NCI-H2081 (cell line): ENCODE measurements around the gene ZNHIT6.

Experiments used
- DNase-seq, 2 experiments: peaks; one replicate each; lab custom pipeline; 2025; lab: John Stamatoyannopoulos, UW

Gene ZNHIT6

GRCh38 chr1:85621430-85621829, 86.8 kb downstream of the ZNHIT6 start:
- DNase-seq, result no peak

GRCh38 chr1:85617633-85618100, 90.6 kb downstream of the ZNHIT6 start:
- DNase-seq, result no peak

- no peak for DNase-seq
Measured at GRCh38 chr1:85616736-85617135, 91.5 kb downstream of the ZNHIT6 start.

- no peak for DNase-seq
Measured at GRCh38 chr1:85616364-85616705, 91.9 kb downstream of the ZNHIT6 start.

- no peak for DNase-seq
Measured at GRCh38 chr1:85615586-85616363, 92.5 kb downstream of the ZNHIT6 start.

GRCh38 chr1:85612704-85613361, 95.4 kb downstream of the ZNHIT6 start:
- DNase-seq, result no peak

- DNase-seq, result no peak
Measured at GRCh38 chr1:85611856-85612255, 96.4 kb downstream of the ZNHIT6 start.

- DNase-seq, result no peak
Measured at GRCh38 chr1:85611425-85611824, 96.8 kb downstream of the ZNHIT6 start.

GRCh38 chr1:85609976-85610375, 98.3 kb downstream of the ZNHIT6 start:
- DNase-seq, result no peak

- no peak for DNase-seq
Measured at GRCh38 chr1:85608851-85609250, 99.4 kb downstream of the ZNHIT6 start.

- no peak for DNase-seq
Measured at GRCh38 chr1:85607921-85608265, 100.3 kb downstream of the ZNHIT6 start.

- DNase-seq, result no peak
Measured at GRCh38 chr1:85607126-85607920, 100.9 kb downstream of the ZNHIT6 start.

GRCh38 chr1:85606414-85606800, 101.8 kb downstream of the ZNHIT6 start:
- no peak for DNase-seq

GRCh38 chr1:85605484-85606413, 102.5 kb downstream of the ZNHIT6 start:
- DNase-seq, result no peak

- no peak for DNase-seq
Measured at GRCh38 chr1:85604298-85604997, 103.8 kb downstream of the ZNHIT6 start.

GRCh38 chr1:85603086-85603880, 105.0 kb downstream of the ZNHIT6 start:
- DNase-seq, result no peak

- no peak for DNase-seq
Measured at GRCh38 chr1:85602571-85602970, 105.7 kb downstream of the ZNHIT6 start.

- DNase-seq, result no peak
Measured at GRCh38 chr1:85601901-85602300, 106.3 kb downstream of the ZNHIT6 start.

- no peak for DNase-seq
Measured at GRCh38 chr1:85599681-85600080, 108.6 kb downstream of the ZNHIT6 start.
